DMS79 treated with DMSO at 0.1 percent for 48 hours (cell line): ENCODE data around the gene LTC4S.
"Not testable (repeated sequence)": the region's sequence is repeated elsewhere in the genome, so short reads cannot be mapped to it uniquely, and the experiment has no call there.

Source experiments
- DNase-seq: peaks from one replicate; lab custom pipeline; 2025; lab: John Stamatoyannopoulos, UW

The LTC4S gene

DNA sequence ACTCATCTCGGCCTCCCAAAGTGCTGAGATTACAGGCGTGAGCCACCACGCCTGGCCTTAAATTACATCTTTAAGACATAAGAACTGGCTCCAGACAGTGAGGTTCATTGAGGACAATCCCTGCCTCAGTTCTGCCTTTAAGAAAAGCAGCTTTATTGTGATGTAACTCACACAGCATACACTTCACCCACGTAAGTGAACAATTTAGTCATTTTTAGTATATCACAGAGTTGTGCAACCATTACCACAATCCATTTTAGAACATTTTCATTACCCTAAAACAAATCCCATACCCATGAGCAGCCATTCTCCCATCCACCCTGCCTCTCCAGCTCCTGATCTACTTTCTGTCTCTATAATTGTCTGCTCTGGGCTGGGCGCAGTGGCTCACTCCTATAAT lies 24.0 kb upstream of the LTC4S start:
- DNase-seq: no peak

DNA sequence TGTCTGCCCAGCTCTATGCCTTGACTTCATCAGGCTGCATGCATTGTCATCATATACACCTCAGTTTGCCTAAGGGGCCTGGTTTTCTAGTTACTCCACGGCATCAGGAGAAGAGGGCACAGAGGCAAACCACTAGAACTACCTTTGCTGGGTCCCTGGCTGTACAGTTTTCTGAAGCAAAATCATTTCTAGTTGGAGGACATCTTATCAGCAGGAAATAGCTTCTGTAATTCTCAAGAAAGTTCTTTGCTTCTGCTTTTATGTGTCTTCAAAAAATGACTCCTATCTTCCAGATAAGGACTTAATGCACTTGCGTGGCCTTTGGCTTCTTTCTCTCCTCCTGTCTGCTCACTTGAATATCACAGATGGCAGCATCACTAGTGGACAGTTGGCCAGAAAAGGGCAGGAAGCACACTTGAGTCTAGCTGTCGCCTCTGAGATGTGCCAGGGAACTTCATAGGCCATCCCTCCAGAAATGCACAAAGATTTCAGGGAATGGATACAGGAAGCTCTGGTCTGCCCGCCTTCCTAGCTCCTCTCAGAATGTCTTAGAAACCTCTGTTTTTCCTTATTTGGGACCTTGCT lies 22.4 kb upstream of the LTC4S start:
- no peak for DNase-seq

DNA sequence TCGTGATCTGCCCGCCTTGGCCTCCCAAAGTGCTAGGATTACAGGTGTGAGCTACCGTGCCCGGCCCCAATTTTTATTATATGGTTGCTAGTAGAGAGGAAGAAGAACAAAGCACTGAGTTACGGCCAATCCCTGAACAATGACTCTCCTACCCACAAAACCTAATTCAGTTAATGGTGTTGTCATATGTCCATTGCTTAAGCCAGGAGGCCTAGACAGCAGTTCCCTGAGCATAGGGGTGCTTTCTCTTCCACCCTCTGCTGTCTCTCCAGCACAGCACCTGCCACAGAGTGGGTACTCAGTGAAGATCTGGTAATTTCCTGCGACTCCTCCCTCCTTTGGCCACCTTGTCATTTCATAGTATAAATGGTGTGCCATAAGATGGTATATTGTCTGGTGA lies 21.4 kb upstream of the LTC4S start:
- DNase-seq: no peak

DNA sequence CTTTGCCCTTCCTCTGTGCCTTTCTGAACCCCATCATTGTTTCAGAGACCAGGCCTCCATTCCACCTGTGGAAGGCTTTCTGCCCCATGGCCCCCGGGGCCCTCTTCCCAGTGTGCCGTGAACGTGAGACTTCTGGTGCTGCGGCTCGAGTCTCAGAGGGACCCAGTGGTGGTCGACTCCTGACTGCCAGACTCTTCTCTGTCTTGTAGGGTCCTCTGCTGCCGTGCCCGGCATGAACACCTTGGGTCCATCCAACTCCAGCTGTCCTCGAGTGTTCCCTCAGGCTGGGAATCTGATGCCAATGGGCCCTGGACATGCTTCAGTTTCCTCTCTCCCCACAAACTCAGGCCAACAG lies 20.1 kb upstream of the LTC4S start:
- no peak for DNase-seq

DNA sequence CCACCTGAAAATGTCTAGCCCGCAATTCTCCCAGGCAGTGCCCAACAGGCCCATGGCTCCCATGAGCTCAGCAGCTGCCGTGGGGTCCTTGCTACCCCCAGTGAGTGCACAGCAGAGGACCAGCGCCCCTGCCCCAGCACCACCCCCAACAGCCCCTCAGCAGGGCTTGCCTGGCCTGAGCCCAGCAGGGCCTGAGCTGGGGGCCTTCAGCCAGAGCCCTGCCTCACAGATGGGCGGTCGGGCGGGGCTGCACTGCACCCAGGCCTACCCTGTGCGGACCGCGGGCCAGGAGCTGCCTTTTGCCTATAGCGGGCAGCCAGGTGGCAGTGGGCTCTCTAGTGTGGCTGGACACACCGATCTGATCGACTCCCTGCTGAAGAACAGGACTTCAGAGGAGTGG lies 19.3 kb upstream of the LTC4S start:
- no peak for DNase-seq

DNA sequence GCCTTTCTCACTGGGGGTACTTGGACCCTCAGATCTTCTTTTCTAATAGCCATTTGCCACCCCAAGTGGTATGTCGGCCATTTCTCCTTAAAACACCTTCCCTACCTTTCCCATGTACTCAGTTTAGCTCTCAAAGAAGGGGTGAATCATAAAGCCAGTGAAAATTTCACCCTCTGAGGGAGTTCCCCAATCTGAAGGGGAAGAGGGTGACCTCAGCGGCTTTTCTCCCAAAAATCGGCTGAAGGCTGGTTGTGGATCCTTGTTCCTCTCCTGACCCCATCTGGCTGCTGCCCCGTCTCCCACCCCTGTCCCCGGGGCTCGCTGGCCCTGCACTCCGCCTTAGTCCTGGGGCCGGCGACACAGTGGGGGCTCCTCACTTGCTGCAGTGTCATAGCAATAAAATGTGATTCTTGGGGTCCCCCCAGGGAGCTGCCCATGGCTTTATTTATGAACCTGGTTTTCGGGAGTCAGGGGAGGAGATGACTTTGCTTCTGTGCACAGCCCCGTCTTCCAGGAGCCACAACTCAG lies 17.3 kb upstream of the LTC4S start:
- DNase-seq: no peak

DNA sequence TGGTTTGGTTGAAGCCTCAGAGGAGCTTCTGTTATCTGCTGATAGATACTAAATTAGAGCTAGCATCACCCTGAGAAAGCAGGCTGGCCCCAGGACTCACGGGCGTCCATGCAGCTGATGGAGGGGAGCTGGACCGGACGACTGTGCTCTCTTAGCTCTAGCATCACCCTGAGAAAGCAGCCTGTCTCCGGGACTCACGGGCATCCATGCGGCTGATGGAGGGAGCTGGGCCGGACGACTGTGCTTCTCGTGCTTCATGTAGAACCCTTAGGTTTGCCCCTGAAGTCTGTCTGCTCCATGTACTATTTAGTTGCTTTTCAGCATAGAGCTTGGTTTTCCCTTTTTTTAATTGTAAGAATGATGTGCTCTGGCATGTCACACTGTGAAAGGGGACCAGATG lies 16.3 kb upstream of the LTC4S start:
- no peak for DNase-seq

DNA sequence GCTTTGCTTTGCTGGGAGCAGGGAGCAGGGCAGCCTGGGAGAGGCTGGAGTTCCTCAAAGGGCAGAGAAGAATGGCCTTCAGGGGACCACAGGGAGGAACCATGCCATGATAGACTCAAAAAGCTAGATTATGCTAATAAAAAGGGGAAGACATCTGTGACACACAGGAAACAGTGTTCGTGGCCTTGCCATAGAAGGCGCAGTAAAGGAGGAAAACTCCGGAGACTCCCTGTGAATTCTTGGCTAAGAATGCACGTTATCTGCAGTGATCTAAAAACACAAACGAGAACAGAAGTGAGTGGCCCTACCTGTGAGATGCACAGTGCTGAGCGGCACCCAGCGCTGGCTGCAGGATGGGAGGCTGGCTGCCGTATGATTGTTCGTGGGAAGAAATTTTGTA lies 15.9 kb upstream of the LTC4S start:
- DNase-seq: no peak

DNA sequence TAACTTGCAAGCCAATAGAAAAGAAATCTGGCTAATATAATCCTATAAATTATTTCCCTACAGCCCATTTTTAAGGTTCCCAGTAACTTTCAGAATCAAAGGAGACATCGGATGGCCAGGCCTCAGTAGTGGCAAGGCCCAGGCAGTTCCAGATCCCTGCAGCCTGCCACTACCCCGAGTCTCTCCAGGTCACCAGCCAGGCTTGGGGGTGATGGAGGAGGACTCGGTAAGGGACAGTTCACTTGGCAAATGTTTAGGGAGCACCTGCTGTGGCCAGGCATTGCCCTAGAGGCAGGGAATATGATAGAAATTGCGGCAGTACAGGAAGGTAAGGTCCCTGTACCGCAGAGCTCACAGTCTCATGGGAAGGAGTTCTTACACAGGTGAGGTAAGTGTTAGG lies 15.2 kb upstream of the LTC4S start:
- no peak for DNase-seq

DNA sequence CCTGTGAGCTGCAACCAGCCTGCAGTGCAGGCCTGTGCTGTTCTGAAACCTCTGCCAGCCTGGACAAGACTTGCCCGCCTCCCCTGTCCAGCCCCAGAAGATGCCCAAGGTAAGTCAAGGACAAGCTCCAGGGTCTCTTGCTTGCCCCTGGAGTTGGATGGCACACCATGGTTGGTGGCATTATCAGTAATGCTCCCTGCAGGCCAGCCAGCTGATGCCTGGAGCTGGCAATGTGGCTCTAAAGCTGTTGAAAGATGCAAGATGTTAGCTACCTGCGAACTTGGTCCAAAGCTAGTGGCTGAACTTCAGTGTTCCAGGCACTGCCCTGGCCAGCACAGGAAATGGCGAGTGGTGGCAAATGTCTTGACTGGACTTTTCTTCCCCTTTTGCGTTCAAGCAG lies 14.0 kb upstream of the LTC4S start:
- DNase-seq: no peak

DNA sequence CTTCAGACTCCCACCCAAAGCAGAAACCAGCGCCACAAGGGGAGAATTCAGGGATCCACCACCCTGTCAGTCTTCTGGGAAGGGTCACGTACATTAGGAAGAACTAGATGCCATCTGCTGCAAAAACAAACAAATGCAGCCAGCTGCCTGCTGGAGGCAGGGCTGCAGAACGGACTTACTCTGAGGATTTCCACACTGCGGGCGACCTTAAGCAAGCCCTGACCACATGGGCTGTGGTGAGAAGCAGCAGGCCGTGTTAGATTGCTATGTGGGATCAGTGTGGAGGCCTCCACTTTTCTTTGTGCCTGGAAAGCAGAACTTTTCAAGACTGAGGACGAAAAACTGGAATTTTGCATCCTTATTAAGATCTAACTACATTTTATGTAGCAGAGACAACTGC lies 13.4 kb upstream of the LTC4S start:
- no peak for DNase-seq

DNA sequence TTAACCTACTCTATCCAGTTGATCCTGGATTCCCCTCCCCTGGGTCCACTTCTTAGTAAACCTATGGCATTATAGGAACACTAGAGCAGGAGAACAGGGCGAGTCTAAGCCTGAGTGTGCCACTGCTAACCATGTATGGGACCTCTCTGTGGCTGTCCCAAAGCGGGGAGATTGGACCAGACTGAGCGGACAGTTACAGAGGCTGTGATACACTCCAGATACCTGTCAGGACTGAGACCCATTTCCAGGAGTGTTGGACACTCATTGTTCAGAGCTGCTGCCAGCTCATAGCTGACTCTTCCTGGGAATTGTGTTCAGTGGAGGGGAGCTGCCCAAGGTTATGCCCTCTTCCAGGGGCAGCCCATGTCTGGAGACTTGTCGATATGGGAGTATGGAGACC lies 11.9 kb upstream of the LTC4S start:
- DNase-seq: no peak

DNA sequence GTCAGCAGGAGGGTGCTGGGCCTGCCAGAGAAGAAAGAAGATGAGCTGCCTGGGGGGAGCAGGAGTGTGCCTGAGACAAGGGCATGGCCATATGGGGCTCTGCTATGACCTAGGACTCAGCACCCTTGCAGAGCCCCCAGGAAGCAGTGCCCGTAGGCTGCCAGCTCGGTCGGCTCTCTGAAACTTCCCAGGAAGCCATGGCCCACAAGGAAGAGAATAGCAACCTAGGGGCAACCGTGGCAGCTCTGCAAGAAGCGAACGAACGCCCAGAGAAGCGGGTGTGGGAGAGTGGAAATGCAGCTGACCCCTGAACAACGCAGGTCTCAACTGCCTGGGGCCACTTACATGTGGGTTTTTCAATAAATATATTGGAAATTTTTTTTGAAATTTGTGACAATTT lies 10.7 kb upstream of the LTC4S start:
- DNase-seq: no peak

DNA sequence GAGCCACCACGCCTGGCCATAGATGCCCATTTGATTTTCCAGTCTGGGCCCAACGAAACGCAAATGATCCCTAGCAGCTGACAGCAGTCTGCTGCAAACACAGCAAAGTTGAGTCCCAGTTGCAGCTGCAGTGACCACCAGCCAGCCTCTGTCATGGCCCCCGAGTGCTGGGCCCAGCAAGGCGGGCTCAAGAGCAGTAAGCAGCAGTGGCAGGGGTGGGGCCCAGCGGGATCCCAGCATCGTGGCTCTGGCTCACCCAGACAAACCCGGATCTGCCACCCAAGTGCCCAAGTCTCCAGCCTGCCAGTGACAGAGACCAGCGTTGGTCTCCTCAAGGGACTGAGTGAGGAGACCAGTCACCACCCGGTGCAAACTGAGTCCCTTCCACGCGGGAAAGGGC lies 6.9 kb upstream of the LTC4S start:
- DNase-seq: no peak

DNA sequence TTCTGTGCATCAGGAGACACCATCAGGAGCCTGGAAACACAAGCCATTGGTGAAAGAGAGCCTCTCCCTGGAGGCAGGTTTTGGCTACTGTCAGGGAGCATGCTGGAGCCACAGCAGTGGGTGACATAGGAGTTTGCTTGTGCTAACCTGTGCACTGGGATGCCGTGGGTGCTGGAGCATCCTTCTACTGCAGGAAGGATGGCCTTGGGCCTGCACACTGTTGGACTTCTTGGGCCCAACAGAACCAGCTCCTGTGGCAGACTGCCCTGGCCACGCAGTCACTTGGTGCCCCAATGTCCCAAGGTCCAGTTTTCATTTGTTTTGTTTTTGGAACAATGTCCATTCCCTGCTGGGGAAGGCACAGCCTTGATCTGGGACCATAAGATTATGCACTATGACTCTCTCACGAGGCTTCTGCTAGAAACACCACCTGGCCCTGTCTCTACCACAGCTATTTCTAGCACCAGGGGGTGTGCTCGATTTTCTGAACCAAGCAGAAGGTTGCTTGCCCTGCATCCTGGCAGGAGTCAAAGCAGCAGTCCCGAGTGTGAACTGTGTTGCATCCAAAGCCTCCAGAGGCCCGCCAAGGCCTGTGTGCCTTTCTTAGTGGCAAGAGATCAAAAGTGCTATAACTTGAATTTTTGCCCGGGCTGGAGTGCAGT lies 5.5 kb upstream of the LTC4S start:
- DNase-seq: no peak

DNA sequence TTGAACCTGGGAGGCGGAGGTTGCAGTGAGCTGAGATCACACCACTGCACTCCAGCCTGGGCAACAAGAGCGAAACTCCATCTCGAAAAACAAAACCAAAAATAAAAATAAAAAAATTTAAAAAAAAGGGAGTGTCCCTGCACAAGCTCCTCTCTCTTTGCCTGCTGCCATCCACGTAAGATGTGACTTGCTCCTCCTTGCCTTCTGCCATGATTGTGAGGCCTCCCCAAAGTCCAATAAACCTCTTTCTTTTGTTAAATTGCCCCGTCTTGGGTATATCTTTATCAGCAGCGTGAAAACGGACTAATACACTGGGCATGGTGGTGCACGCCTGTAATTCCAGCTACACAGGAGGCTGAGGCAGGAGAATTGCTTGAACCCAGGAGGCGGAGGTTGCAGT lies 4.5 kb upstream of the LTC4S start:
- DNase-seq: not testable (repeated sequence)

DNA sequence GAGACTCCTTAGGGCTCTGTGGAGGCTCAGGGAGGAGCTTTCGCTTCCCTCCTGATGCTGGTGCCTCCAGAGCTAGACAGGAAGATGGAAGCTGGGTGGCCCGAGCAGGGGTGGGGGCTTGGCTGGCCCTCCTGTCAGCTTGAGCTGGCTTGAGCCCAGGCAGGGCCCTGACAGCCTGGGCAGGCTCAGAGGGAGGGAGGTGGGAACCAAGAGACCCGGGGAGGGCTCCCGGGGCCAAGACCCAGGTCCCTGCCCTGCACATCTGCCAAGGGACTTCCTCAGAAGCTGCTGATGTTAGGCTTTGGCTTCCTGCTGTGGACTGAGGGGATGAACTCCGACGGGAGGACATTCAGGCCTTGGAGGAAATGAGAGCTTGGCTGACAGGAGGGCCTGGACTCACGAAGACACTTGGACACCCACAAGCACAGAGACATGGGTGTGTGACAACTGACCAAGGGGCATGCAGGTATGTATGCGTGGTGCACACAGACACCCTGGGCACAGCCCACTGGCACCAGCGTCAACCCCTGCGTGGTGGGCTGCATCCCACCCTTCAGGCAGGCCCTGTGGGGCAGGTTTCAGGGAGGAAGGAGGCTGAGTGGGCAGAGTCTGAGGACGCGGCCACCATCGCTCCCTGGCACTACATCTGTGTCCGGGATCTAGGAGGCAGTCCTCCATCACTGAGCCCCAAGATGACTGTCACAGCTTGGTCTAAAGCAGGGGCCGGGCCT lies 1.7 kb upstream of the LTC4S start:
- DNase-seq: no peak

DNA sequence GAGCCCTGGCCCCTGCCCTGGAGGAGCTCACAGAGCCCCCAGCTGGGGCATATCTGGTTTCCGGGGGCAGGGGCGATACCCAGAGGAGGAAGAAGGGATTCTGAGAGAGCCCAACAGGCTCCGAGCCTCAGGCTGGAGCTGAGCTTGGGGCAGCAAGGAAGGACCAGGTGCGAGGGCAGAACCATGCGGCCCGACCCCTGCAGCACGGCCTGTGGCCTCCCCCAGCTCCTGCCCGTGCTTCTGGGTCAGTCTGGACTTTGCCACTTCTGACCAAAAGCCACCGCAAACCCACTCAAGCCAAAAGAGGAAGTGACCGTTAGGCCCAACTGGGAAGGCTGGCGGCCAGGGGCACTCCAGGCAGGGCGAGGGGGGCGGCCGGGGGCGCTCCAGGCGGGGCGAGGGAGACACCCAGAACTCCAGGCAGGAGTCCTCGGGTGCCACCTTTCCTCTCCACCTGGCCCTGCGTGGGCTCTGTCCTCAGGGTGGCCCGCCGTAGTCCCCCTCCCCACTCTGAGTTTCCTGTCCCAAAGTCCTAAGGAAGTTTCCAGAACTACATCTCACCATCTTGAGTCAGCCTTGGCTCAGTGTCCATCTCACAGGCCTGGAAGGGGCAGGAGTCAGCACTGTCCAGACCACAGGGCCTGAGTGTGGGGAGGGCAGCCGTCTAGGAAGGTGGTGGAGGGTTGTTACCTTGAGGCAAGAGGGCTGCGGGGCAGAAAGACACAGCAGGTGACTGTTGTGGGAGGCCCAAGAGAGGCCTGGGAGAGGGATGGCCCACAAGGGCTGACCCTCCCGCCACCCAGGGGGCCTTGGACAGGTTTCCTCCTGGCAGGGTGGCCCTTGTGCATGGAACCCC lies 946 bp upstream of the LTC4S start:
- no peak for DNase-seq

DNA sequence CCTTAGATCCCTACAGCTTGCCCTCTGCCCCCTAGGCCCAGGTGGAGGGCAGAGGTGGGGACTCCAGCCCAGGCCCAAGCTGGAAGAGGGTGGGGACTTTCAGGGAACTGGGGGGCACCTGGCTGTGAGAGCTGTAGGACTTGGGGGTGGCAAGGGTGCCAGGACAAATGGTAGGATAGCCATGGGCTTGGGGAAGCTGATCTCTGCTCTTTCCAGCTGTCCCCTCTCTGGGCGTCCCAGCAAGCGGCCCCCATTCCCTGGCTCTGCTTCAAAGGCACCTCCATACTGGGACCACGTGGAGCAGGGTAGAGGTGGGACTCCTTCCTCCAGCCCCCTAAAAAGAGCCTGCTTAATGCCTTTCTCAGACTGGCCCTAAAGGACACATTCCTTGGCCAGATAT lies 385 bp downstream of the LTC4S start:
- no peak for DNase-seq

DNA sequence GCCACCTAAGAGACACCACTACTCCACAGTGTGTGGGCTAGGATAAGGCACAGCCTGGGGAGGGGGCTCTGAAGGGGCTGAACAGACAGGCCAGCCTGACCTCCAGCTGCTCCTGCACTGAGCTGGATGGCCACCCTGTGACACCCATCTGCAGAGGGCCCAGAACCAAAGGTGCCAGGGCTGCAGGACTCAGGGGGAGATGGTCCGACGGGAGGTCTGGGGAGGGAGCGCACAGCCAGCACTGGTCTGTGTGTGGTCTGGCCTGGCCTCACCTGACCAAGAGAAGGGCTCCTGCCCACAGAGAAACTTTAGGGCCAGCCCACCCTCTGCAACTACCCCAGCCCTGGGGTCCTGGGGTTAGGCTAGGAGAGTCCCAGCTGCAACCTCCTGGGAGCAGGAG lies 789 bp downstream of the LTC4S start:
- no peak for DNase-seq

DNA sequence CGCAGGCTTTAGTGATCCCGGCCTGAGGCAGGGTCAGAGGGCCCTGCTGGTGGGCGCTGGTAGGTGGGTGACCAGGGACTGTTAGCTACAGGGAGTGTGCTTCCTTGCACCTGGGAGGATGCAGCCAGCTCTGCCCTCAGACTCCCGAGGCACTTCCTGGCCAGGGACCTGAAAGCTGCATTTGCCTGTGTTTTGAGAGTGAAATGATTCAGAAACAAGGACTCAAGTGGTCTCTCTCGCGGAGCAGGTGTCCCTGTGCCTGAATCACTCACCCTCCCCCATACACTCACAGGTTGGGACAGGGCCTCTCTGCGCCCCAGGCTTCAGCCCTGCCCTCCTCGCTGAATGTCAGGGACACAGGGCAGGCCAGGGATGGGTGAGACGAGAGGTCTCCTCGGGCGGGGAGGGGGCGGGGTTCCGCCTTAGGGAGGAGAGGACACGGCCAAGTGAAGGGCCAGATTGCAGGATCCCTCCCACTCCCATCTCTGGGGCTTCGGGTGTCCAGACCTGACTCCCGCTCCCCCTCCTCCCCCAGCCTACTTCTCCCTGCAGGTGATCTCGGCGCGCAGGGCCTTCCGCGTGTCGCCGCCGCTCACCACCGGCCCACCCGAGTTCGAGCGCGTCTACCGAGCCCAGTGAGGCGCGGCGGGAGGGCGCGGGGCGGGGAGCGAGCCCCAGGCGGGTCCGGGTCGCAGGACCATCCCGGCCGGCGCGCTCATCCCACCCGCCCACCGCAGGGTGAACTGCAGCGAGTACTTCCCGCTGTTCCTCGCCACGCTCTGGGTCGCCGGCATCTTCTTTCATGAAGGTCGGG lies 1.5 kb downstream of the LTC4S start:
- peak; percentile 85 for DNase-seq
